T-helper 2 cell treated with Interferon-gamma antibody and Interleukin-4, amounts not matched to agents 100 ng/mL and 5 ng/mL, for 36 hours (primary cell): ENCODE data around the gene HGD. TPM values are rescaled to one million over a fixed set of nuclear protein-coding genes. Genes with fewer than 3 reads are reported as not detected.

Experiments used
- intact Hi-C: fragments of 100-400 bp; cut with micrococcal nuclease; formaldehyde crosslinking; loops from one replicate; pipeline ENCODE4 v1.15.1; 2023
- total RNA-seq: library from RNA; stranded (reverse); gene quantifications from 2 replicates; pipeline ENCODE4 v1.2.3, GENCODE V29; 2022

HGD gene
- total RNA-seq, 1 donor from 2014 or later: 0.50 TPM

DNA sequence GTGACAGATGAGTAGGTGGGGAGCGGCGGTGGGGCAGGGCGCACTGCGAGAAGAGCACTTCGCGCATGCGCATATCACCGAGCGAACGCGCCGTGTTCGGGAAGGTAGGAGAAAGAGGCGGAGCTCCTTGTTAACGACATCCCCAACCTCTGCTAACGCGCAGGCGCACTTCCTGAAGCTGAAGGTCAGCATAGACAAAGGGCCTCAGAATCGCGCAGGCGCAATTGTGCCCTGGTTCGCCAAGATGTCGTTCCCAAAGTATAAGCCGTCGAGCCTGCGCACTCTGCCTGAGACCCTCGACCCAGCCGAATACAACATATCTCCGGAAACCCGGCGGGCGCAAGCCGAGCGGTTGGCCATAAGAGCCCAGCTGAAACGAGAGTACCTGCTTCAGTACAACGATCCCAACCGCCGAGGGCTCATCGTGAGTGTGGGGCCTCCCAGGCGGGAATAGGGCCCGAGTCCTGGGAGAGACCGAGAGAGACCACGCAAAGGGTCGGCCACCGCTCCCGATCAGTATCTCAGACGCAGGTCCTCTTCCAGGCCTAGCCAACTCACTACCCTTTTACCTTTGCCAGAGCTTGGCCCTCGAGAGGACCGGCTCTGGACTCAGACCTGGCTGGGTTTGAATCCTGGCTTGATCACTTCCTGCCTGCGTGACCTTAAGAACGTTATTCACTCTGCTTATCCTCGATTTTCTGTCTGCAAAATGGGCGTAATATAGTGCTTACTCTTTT is 85.8 kb downstream of the HGD start, which contains the start of gene NDUFB4:
Gene NDUFB4 (plus strand): TSS at position 221 of the 737 bp plus-strand sequence. CDS start 24 bp downstream, at position 245.
- intact Hi-C loops: loop anchor here (1.0 to 5.0 kb wide), 8 partner anchors 37 to 1355 kb away; partner anchors contain the start of genes B4GALT4, GOLGB1, GTF2E1 and LRRC58

DNA sequence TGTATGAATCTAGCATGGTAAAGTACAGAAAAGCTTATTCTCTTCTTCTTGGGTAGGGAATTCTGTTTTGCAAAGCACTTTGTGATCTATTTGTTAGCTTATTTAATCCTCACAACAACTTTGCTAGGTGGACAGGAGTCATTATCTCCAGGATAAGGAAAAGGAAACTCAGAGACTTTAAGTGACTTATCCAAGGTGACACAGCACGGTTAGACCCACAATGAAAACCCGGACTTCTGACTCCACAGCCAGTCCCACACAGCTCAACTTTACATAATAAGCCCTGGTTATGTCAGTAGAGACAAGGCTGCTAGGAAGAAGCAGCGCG is 86.3 kb downstream of the HGD start:
- intact Hi-C loops: loop anchor here (1.0 to 5.0 kb wide), 8 partner anchors 36 to 1355 kb away; partner anchors contain the start of genes B4GALT4, GOLGB1, GTF2E1 and LRRC58

DNA sequence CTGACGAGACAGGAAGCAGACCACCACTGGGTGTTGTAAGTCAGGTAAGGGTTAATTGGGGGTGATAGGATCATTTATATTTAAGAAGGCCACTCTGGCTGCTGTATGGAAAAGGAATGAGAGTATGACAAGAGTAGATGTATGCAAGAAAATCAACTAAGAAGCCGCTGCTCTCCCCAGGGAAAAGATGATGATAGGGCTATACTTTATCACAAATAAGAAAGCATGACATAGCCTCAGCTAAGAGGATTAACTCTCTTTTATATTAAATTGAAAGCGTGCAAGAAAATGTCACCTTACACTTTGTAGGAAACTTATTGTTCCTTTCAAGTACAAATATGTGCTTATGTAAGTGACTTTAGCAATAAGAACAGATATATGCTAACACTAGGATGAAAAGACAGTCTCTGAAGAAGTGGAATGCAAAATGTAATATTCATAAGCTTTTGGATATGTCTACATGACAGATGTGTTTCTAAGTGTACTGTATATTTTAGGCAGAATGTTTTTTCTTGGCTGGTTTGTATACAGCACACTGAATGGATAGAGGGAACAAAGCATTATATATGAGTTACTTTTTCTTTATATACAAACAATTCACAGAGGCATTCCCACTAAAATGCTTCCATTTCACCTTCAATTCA is 94.6 kb downstream of the HGD start:
- intact Hi-C loops: no loop called here

Other genes starting within 250 kb of the HGD start
- gene FSTL1, start 231.2 kb downstream of the HGD start, total RNA-seq: 0.14 and 0.25 TPM in 2 replicates
- 128 and 131 TPM in 2 replicates for gene NDUFB4, start 85.9 kb downstream of the HGD start, total RNA-seq
- gene RABL3, start 60.3 kb upstream of the HGD start, total RNA-seq: 26.4 and 28.8 TPM in 2 replicates
- gene GTF2E1, start 60.5 kb upstream of the HGD start, total RNA-seq: 27.0 and 27.2 TPM in 2 replicates
- not detected in 2 replicates for gene STXBP5L, start 226.0 kb upstream of the HGD start, total RNA-seq